Type B pancreatic cell (in vitro differentiated cells): ENCODE results near the gene PITPNB. TPM values are rescaled to one million over a fixed set of nuclear protein-coding genes. Genes with fewer than 3 reads are reported as not detected.

ENCODE experiments used
- DNase-seq: peaks from one replicate; pipeline ENCODE4 v3.0.0; 2021; ENCODE audit warnings: mixed read lengths; ENCODE audit not compliant: unreplicated experiment; ENCODE audit errors: extremely low spot score
- H3K27ac Mint-ChIP-seq: 2 replicates; pipeline ENCODE4 v1.8.0; 2021; ENCODE audit warnings: mild to moderate bottlenecking, mixed read lengths
- H3K27me3 Mint-ChIP-seq: 2 replicates; pipeline ENCODE4 v1.8.0; 2021; ENCODE audit warnings: mixed read lengths
- H3K36me3 Mint-ChIP-seq: 2 replicates; pipeline ENCODE4 v1.8.0; 2021; ENCODE audit warnings: mixed read lengths
- H3K4me1 Mint-ChIP-seq: one replicate; pipeline ENCODE4 v1.8.0; 2021; ENCODE audit warnings: mixed read lengths; ENCODE audit not compliant: unreplicated experiment
- H3K4me3 Mint-ChIP-seq: 2 replicates; pipeline ENCODE4 v1.8.0; 2021; ENCODE audit warnings: mild to moderate bottlenecking, mixed read lengths
- H3K9me3 Mint-ChIP-seq: 2 replicates; pipeline ENCODE4 v1.8.0; 2021; ENCODE audit warnings: mixed read lengths
- total RNA-seq: library from RNA; stranded (reverse); gene quantifications from 2 replicates; pipeline ENCODE4 v1.2.1, GENCODE V29; 2021; ENCODE audit warnings: low replicate concordance
- TF ChIP-seq, protein P1 (sequence below): fragments of 200-600 bp; sonication (generic); conservative IDR thresholded peaks from 2 replicates; pipeline ENCODE4 v1.5.0; 2021; ENCODE audit warnings: antibody characterized with exemption, mild to moderate bottlenecking

The PITPNB gene
- total RNA-seq, 1 donor from 2014 or later, result 73.2 TPM

DNA sequence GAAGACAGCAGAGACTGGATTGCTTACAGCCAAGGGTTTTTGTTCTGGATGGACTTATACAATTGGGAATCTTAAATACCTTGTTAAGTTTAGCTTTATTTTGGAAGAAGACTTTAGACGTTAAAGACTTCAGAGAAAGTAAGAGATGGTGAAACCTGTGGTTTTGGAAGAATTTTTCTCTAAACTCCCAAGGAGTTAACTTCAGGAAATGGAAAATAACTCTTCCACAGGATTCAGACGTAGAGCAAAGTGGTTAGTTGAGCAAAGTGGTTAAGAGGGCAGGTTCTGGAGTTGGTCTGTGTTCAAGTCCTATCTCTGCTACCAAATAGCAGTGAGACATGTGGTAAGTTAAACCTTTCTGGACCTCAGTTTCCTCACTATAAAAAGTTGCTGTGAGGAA lies 12.8 kb downstream of the PITPNB start:
- Mint-ChIP-seq H3K27ac (no peak overlapping the region), H3K4me3 (no peak overlapping the region), H3K4me1 (no peaks in the 10 kb centered on the region), H3K9me3 (no peaks in the 10 kb centered on the region), H3K36me3 (peaks cover 53% of the 10 kb centered on the region), H3K27me3 (no peaks in the 10 kb centered on the region)
- TF ChIP-seq, protein P1, sequence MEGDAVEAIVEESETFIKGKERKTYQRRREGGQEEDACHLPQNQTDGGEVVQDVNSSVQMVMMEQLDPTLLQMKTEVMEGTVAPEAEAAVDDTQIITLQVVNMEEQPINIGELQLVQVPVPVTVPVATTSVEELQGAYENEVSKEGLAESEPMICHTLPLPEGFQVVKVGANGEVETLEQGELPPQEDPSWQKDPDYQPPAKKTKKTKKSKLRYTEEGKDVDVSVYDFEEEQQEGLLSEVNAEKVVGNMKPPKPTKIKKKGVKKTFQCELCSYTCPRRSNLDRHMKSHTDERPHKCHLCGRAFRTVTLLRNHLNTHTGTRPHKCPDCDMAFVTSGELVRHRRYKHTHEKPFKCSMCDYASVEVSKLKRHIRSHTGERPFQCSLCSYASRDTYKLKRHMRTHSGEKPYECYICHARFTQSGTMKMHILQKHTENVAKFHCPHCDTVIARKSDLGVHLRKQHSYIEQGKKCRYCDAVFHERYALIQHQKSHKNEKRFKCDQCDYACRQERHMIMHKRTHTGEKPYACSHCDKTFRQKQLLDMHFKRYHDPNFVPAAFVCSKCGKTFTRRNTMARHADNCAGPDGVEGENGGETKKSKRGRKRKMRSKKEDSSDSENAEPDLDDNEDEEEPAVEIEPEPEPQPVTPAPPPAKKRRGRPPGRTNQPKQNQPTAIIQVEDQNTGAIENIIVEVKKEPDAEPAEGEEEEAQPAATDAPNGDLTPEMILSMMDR, result no peak
- DNase-seq, result no peak

DNA sequence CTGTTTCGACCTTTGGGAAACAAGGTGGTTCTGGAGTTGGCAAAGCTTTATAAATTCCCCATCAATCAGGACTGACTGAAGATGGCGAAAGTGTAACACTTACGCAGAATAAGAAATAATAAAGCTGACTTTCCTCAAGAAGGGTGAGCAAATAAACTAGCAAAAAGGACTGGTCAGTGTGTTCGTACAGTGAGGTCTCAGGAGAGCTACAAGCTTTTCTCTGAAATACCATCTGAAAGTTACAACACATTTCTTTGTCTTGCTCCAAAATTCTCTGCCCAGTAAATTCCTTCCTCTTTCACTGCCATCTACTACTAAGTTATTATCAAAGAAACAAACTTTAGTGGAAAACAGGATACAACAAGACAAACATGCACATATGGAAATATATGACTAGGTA lies 13.4 kb downstream of the PITPNB start:
- no peak for DNase-seq
- no peaks in the 10 kb centered on the region for H3K4me1 Mint-ChIP-seq
- H3K4me3 Mint-ChIP-seq, result no peak overlapping the region
- peaks cover 53% of the 10 kb centered on the region for H3K36me3 Mint-ChIP-seq
- TF ChIP-seq, protein P1, result no peak
- H3K9me3 Mint-ChIP-seq, result no peaks in the 10 kb centered on the region
- no peaks in the 10 kb centered on the region for H3K27me3 Mint-ChIP-seq
- H3K27ac Mint-ChIP-seq, result no peak overlapping the region

DNA sequence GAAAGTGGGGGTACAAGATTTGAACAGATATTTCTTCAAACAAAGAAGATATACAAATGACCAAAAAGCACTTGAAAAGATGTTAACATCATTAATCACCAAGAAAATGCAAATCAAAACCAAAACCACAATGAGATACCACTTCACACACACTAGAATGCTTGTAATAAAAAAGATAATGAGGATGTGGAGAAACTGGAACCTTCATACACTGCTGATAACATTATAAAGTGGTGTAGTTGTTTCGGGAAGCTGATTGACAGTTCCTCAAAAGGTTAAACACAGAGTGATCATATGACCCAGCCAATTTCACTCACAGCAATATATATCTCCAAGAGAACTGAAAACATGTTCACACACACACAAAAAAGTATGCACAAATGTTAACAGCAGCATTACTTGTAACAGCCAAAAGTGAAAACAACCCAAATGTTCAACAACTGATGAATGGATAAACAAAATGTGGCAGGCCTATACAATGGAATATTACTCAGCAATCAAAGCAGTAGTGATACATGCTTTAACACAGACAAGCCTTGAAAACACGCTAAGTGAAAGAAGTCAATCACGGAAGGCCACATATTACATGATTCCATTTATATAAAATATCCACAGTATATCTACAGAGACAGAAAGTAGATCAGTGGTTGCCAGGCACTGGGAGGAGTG lies 15.1 kb downstream of the PITPNB start:
- Mint-ChIP-seq H3K27ac (peak overlapping the region; percentile 51), H3K4me1 (no peaks in the 10 kb centered on the region), H3K4me3 (no peak overlapping the region), H3K9me3 (no peaks in the 10 kb centered on the region), H3K36me3 (peaks cover 46% of the 10 kb centered on the region), H3K27me3 (no peaks in the 10 kb centered on the region)
- DNase-seq, result no peak
- TF ChIP-seq, protein P1, result no peak

DNA sequence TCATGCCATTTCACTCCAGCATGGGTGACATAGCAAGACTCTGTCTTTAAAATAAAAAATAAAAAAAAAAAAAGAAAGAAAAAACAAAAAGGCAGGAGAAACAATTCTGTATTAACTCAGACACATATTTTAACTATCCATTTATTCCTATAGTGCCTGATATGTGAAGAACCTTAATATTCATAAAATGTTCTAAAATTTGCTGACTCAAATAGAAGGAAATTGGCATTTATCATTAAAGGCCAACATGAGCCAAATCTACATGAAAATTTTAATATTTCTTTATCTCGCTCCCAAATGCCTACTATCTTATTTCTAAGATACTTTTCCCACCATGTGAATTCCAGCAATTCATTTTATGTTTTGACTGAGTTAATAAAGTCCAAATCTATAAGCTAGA lies 18.9 kb downstream of the PITPNB start:
- no peaks in the 10 kb centered on the region for H3K27me3 Mint-ChIP-seq
- H3K4me3 Mint-ChIP-seq, result no peak overlapping the region
- no peak for DNase-seq
- no peaks in the 10 kb centered on the region for H3K9me3 Mint-ChIP-seq
- peaks cover 43% of the 10 kb centered on the region for H3K36me3 Mint-ChIP-seq
- no peaks in the 10 kb centered on the region for H3K4me1 Mint-ChIP-seq
- H3K27ac Mint-ChIP-seq, result no peak overlapping the region
- TF ChIP-seq, protein P1, result no peak

DNA sequence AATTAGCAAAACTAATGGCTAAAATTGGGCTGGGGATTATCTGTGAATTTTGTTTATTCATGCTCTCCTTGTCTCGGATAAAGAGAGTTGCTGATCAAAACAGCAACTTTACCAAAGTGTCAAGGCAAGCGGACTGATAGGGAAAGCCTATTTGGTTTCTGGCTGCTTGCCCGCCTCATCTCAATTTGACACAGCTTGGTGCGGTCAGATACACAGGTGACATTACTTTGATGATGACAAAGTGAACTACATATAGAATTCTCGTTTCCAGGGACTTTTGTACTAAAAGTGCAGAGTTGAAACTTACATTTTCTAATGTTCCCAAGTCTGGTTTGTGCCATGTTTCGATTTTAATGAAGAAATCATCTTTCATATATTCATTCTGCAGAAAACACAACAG lies 22.8 kb downstream of the PITPNB start:
- H3K27ac Mint-ChIP-seq, result no peak overlapping the region
- no peaks in the 10 kb centered on the region for H3K9me3 Mint-ChIP-seq
- H3K27me3 Mint-ChIP-seq, result no peaks in the 10 kb centered on the region
- TF ChIP-seq, protein P1, result no peak
- no peak for DNase-seq
- H3K4me3 Mint-ChIP-seq, result no peak overlapping the region
- H3K4me1 Mint-ChIP-seq, result no peaks in the 10 kb centered on the region
- peaks cover 43% of the 10 kb centered on the region for H3K36me3 Mint-ChIP-seq

DNA sequence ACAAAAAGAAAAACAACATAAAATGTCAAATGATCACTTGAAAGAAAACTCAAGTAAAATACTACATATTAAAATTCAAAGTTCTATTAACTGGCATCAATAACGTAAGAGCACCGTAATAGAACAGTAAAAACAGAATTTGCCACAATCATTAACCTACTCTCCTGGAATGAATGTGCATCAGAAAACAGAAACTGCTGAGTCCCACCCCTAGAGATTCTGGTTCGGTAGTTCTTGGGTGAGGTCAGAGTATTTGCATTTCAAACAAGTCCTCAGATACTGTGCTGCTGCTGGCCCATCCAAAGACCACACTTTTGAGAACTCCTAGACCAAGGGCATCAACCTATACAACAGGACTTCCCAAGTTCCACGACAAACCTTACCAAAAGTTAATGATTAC lies 23.5 kb downstream of the PITPNB start:
- H3K27me3 Mint-ChIP-seq, result no peaks in the 10 kb centered on the region
- H3K4me3 Mint-ChIP-seq, result no peak overlapping the region
- no peaks in the 10 kb centered on the region for H3K9me3 Mint-ChIP-seq
- no peaks in the 10 kb centered on the region for H3K4me1 Mint-ChIP-seq
- no peak for DNase-seq
- peaks cover 41% of the 10 kb centered on the region for H3K36me3 Mint-ChIP-seq
- H3K27ac Mint-ChIP-seq, result no peak overlapping the region
- TF ChIP-seq, protein P1, result no peak
